Stimulated activated naive CD8-positive, alpha-beta T cell treated with anti-CD3 and anti-CD28 coated beads, Interleukin-15, Interleukin-2, amounts not matched to agents 100 U/mL and 50 U/mL, for 24 hours (primary cell): ENCODE measurements around the gene DST.

Source experiments
- ATAC-seq: fragments of 150-1000 bp; cut with Tn5 transposase; one replicate; pipeline ENCODE4 v1.10.0; 2021
- DNase-seq: peaks from one replicate; pipeline ENCODE4 v3.0.0; 2021

The DST gene

DNA sequence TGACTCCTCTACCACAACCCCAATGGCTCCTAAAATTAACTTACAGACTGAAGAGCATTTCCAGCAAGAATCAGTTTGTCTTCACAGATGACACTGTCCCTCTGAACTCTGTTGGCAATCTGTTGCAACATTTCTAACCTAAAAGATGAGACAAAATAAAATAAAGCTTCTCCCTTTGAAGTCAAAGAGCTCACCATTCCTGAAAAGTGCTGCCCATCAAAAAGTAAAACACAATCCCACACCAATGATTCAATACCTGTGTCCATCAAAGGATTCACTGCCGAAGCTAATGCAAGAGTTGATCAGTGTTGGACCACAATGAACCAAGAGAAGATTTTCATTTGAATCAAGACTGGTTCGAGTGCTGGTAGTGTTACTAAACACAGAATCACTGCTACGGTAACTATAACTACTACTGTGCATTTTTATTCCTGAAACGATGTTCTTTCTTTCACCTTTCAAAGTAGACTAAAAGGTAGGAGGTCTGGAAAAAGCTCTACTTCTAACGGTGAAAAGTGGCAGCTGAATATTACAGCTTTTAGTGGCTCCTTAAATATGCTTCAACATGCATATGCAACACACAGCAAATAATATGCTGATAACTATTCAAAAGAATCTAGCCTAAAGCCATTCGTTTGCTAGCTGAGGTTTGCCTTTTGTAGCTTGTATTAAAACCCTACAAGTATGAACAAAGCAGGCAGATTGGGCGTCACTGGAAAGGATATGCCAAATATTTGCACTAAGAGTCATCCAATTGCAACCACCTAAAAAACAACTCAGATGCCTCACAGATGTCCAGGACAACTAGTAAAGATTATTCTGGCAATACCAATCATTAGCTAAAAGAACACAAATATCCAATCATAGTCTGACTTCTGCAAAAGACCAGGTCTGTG is at the start of gene DST:
DST (minus strand) TSS at position 524 of the 896 bp plus-strand sequence.
- DNase-seq (no peak), ATAC-seq (no peak)

DNA sequence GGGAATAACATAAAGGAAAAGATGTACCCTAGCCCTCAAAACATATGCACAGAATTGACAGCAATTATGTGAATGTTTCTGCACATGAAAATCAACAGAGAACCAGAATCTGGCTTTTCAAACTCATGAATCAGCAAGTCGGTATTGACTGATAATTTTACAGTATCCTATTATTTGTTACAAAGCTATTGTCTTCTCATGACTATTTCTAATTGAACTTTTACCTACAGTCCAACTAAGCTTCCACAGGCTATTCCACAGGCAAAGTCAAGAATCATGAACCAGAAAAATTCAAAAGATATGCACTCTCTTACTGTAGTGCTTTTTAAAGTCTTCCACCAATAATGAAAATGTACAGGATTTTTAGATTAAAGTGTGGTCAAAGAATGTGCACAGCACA is 49.1 kb upstream of the DST start:
- ATAC-seq (no peak), DNase-seq (no peak)

DNA sequence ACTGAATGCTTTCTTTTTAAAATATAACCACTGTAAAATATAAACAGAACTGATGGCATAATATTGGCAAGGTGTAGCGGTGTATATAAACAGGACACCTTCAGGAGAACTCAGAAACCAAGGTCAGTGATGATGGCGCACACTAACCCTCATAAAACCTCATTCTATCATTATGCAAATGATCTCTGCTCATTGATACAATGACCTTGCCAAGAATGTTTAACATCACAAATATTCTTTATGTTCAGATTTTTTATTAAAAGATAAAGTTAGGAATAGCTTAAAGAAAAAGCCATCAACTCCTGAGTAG is 48.6 kb upstream of the DST start:
- DNase-seq, result no peak
- ATAC-seq, result no peak

DNA sequence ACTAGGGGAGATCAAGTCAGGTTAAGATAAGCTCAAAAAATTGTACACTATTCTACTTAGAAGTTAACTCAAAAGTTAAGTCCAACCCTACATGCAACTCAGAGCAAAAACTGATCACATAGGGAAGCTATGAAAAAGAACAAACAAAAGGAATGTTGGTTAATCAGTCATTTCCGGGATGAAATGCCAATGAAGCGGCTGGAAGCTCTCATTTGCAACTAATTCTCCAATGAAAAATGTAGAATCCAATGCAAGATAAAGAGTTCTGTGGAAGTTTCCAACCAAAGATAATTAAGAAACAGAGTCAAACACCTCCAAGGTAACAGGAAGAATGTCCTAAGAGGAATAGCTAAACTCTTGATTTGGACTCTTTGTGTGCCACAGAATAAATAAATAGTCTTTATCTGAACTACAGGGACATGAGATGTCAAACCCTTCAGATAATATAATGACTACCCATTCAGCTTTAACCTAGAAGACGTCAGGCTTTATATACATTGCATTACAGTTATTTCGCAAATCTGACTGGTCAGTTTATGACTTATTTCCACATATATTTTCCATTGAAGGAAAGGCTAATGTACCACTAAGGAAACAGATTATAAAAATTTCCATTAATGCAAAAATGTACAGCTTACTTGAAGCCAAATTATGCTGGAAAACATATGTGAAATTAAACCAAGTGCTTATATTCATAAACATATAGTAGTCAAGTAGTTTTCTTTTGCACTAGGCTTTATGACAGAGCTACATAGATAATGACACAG is 48.0 kb upstream of the DST start:
- DNase-seq (no peak), ATAC-seq (no peak)

DNA sequence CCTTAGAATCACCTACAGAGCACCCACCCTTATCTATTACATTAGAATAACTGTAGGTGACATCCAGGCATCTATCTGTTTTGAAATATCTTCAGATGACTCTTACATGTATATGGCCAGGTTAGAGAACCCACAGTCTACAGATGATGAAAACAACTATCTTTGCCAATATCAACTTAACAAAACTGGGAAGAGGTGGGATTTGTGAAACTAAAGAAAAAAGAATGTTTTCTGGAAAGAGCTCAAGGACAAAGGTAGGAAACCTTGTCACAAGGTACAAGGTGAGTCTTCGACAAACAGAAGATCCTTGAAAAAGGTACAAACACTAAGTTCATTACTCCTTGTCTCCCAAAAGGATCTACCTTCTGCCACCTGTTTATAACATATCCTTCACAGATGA is 47.0 kb upstream of the DST start:
- DNase-seq (no peak), ATAC-seq (no peak)

DNA sequence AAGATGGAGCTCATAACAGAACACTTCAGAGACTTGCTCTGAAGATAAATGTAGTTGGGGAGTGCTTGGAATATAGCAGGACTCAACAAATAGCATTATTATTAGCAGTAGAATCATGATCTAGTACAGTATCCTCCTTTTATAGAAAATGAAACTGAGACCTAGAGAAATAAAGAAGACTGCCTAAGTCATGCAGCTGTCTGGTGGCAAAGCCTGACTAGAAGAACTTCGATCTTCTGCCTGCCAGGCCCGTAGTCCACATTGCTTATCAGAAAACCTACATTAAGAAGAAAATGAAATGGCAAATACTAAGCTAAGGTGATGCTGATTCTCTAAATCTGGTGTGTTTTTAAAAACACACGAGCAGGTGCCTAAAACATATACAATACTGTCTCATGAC is 46.4 kb upstream of the DST start:
- ATAC-seq (no peak), DNase-seq (no peak)

DNA sequence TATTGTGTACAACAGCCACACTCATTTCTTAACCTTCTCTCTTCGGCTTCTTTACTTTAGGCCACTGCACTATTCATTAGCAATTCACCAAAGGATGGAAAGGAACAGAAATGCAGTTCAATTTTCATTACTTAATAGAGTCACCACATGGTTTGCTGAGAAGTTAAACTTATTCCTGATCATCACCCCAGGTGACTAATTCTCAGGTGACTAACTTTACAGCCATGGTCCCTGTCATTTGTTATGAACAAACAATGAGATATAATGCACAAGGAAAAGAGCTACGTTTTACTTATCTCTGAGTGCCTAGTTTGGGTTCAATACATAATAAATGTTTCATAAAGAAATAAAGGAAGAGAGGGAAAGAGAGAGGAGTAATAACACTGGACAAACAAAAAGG is 45.8 kb upstream of the DST start:
- ATAC-seq, result no peak
- DNase-seq, result no peak

DNA sequence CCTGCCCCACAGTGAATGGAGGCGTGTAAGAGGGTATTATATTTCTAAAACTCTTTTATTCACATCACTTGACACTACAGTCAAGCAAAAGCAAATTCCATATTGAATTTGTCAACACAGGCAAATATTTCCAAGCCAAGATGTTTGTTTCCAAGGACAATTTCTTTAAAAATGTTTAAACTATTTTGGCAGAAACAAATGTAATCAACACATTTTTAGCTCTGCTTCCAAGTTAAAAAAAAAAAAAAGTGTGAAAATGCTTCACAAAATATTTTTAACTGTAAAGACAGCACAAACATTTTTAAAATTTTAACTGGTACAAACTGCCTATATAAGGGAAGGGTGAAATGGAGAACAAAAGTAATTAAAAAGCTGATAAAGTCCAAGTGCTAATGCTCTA is 44.9 kb upstream of the DST start:
- no peak for ATAC-seq
- no peak for DNase-seq

DNA sequence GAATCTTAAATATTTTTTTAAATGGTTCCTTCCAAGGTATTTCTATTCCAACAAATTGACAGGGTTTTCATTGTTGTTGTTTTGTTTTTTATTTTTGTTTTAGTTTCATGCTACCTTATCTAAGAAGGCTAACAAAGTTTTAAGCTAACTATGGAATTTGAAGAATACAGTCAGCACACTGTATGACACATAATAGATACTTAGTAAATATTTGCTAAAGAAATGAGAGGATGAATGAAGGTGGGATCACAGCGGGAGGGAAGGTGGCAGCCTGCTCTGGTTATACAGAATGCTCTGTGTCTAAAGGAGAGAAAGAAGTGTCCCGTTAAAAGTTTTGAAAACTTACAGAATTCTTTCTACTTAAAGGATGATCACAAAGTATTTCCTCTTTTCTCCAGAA is 43.7 kb upstream of the DST start:
- ATAC-seq (no peak), DNase-seq (no peak)

DNA sequence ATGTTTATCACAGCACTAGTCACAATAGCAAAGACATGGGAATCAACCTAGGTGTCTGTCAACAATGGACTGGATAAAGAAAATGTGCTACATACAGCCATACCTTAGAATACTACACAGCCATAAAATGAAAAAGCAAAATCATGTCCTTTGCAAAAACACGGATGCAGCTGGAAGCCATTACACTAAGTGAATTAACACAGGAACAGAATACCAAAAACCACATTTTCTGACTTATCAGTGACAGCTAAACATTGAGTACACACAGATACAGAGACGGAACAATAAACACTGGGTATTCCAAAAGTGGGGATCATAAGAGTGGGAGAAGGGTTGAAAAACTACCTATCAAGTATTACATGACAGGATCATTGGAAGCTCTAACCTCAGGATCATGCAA is 43.3 kb upstream of the DST start:
- DNase-seq, result no peak
- ATAC-seq, result no peak

DNA sequence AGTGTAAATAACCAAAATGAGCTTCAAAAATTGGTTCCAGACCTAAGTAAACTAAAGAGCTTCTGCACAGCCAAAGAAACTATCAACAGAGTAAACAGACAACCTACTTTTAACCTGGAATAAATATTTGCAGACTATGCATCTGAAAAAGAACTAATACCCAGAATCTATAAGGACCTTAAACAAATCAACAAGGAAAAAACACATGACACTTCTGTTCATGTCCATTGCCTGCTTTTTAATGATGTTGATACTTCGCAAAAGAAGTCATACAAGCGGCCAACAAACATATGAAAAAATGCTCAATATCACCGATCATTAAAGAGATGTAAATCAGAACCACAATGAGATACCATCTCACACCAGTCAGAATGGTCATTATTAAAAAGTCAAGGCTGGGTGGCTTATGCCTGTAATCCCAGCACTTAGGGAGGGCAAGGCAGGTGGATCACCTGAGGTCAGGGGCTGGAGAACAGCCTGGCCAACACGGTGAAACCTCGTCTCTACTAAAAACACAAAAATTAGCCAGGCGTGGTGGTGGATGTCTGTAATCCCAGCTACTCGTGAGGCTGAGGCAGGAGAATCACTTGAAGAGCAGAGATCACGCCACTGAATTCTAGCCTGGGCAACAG is 42.5 kb upstream of the DST start:
- ATAC-seq (no peak), DNase-seq (no peak)

DNA sequence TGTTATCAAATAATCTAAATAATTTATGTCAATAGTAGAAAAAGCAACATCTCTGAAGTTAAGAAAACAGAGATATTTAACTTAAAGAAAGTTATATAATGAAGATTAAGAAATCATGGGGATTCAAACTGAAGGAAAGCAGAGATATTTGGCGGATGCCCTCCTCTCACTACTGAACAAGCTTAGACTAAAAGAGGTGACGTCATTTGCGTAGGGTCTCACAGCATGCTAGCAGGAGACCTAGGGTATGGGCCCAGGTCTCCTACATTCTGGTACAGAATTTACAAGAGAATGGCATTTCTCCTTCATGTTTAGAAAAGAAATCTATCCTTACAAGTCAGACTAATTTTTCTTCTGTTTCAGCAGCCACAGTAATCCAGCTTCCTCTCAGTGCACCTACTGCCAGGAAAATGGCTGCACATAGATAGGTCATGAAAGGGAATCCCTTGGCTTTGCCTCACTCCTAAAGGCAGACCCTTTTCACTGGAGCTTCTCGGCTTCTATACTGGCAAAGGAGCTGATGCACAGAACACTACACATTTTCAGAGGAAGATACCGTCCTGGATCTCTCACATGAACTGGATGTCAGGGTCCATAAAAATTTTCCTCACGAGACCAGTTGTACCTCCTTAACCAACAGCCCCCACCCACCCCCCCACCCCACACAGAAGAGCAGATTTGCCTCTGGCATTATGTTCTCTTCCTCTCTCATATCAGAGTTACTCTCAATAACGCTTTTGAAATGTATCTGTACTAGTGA is 41.8 kb upstream of the DST start:
- DNase-seq (no peak), ATAC-seq (no peak)

DNA sequence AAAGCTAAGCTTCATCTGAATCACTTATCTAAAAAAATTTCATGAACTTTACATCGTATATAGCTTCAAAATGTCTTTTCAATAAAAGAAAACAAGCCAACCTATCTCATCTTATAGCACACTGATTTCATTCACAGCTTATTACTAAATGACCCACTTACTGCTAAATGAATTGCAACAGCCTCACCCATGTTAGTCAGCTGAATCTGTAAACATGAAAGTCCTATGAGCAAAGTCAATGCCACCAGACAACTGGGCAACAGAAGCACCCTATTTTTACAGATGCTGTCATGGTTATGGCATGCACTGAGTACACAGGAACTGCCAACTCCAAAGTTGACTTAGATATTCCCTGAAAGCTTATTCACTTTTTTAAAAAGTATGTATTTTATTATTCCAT is 41.2 kb upstream of the DST start:
- DNase-seq, result no peak
- ATAC-seq, result no peak

DNA sequence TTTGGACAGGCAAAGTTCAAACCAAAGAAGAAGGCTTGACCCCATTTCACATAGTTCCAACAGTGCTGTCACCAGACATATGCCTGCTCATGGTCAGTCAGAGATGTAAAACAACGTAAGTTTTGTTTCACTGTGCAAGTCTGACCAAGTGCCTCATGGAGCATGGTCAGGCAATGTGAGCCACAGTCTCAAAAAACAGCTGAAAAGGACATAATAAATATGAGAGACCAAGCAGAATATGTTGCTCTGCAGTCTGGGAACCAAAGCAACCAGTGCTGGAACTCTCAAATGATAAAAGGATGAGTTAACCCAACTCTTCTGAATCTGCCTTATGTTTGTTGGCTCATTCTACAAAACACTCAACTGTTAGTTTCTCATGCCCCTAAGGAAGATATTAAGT is 39.9 kb upstream of the DST start:
- DNase-seq (no peak), ATAC-seq (no peak)

DNA sequence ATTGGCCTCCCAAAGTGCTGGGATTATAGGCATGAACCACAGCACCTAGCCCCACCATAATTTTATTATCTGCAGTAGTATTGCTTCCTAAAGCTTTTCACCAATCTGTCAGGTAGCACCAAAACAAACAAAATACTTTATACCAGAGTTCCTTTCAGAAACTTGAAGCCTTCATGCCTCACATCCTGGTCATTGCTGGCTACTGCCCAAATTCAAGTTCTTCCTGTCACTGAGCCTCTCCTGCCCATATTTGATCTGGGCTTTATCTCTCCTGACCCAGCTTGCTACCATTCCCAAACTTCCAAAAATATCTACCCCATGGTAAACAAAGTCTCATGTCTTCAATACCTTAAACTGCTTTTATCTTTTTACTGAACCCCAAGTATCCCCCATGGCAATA is 34.9 kb upstream of the DST start:
- ATAC-seq, result no peak
- DNase-seq, result no peak

DNA sequence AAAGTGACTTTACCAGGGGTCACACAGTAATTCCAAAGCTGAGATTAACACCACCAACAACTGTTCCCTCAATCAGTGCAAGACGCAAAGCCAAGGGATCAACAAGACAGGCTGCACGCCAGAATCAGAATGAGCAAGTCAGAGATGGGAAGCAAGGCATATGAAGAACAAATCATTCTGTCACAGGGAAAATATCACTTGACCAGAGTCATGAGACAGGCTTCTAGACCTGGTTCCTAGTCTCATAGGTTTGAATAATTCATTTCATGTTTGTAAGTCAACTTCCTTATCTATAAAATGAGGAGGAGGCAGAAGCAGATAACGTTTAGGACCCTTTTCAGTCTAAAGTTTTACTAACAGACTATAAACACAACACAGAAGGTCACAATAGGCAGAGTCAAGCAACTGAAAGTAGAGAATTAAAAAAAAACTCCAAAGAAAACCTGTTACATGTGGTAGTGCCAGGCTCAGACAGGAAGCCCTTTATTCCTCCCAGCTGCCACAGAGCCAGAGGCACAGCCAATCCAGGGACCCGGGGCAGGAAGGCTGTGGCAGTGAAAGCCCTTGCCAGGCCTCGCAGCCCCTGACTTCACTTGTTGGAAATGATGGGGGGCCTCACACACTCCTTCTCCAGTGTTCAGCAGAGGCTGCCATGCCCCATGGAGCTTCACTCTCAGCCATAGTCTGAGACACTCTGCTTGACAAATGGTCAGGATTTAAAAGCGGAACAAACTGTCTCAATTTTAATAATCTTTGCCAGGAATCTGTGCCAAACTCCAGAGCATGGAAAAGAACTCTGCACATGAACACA is 29.2 kb upstream of the DST start:
- ATAC-seq, result no peak

DNA sequence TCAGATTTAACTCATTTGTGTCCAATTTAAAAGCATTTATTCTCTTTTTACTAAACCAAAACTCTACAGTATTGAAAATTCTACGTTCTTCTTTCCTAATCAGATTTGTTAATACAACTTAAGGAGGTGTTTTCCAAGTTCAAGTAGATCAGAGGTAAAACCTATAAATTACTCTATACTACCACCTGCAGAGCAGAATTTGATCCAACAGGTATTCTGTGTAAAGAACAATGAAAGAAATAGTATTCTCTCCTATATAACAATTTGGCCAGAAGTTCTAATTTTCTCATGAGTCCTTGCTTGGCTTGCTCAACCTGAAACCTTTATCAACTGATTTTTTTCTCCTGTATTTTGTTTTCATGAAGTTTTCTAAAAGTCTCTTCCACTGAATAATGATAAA is 28.5 kb upstream of the DST start:
- DNase-seq, result no peak
- ATAC-seq, result no peak

More for the DNA sequence above, 29.2 kb upstream of the DST start:
- no peak for DNase-seq

DNA sequence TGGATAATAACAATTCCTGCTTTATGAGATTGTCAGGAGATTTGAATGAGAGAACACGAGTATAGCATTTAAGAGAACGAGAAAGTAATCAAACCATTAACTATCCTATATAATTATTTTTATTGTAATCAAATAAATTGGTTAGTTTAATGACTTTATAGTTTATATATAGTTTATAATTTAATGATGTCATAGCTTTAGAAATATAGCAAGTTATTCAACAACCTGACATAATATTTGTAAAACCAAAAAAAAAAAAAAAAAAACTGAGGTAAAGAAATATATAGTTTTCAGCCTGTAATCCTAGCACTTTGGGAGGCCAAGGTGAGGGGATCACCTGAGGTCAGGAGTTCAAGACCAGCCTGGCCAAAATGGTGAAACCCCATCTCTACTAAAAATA is 26.4 kb upstream of the DST start:
- no peak for DNase-seq

DNA sequence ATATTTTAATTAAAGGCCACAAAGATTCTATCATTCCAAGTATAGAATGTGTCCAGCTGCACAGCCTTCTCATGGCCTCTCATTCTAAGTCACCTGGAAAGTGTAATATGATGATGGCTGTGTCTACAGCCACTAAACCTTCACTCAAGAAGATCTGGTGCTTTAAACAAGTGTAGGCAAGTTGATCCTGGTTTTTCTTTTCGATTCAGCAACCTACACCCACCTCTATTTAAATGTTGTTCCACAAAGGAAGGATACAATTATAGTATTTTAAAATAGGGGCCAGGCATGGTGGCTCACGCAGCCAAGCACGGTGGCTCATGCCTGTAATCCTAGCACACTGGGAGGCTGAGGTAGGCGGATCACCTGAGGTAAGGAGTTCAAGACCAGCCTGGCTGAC is 25.5 kb upstream of the DST start:
- ATAC-seq, result no peak
- DNase-seq, result no peak

More for the DNA sequence above, 26.4 kb upstream of the DST start:
- no peak for ATAC-seq

DNA sequence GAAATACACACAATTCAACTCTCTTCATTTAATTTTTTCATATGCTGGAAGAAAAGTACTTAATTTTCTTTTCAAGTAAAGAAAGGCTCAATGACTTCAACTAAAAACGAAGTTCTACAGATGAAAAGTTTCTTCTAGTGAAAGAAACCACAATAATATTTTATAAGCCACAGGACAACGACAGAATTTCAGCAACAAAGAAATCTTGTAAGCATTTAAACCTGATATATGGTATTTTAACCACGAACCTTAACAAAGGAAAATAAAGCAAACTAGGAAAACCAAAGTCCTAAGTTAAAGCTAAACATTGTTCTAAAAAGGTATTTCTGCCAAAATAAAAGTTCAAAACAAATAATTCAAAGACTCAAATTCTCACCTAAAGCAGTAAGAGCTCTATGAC is 24.6 kb upstream of the DST start:
- ATAC-seq, result no peak
- DNase-seq, result no peak

DNA sequence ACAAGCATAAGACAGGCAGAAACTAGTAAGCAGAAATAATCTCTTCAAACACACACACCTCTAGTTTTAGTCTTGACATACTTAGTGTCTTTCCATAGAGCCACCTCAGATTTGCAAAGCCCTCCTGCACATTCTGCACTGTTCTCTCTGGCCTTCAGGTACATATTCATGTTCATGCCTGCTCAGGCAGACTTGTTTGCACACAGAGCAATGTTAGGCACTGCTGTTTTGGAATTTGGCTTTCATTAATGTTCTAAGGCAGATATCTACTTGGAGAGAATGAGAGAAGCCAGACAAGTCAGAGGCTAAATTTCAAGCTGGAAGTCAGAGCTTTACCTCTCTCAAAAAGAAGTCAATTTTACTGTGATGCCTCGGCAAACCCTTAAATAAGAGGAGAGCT is 21.3 kb upstream of the DST start:
- no peak for ATAC-seq
- DNase-seq, result no peak

DNA sequence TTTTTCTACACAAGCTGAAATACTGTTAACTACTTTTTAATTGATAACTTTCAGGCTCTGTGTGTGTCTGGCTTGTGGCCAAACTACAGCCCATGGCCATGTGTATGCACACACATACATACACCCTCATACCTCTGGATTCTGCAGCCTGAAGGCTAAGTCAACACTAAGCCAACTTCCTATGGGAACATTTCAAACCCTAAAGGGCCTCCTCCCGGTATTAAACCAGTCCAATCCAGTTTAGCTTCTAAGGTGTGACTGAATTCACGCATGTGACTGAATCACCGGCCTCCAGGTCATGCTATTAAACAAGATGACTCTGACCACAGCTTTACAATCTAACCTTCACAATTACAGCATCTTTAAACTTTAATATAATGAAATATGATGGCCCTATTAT is 20.7 kb upstream of the DST start:
- no peak for ATAC-seq

More for the DNA sequence above, 20.7 kb upstream of the DST start:
- no peak for DNase-seq
